GM12875 (cell line): Measurements from ENCODE around the gene PFN4.
"Not testable (repeated sequence)": the region's sequence is repeated elsewhere in the genome, so short reads cannot be mapped to it uniquely, and the experiment has no call there.

Source experiments
- H3K4me3 ChIP-seq: one replicate; pipeline ENCODE4 v1.5.1; 2011; ENCODE audit warnings: low read depth, low read length, control low read depth
- TF ChIP-seq, protein P1 (sequence below): IDR thresholded peaks from 2 replicates; pipeline ENCODE4 v1.5.1; 2011; ENCODE audit warnings: low read depth, mild to moderate bottlenecking, control low read depth, inconsistent platforms, low read length, moderate library complexity, borderline replicate concordance; ENCODE audit not compliant: insufficient read depth

The PFN4 gene

DNA sequence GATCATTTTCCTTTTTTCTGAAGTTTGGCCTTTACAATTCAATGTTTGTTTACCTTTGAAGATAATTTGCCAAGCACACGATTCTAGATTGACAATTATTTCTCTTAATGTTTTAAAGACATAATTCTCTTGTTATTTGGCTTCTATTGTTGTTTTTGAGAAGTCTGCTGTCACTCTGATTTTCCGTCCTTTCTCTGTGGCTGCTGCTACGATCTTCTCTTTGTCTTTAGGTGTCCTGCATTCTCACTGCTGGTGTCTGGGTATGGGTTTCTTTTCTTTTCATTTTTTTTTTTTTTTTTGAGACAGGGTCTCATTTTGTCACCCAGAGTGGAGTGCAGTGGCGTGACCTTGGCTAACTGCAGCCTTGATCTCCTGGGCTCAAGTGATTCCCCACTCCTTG lies 36.6 kb upstream of the PFN4 start:
- TF ChIP-seq, protein P1, sequence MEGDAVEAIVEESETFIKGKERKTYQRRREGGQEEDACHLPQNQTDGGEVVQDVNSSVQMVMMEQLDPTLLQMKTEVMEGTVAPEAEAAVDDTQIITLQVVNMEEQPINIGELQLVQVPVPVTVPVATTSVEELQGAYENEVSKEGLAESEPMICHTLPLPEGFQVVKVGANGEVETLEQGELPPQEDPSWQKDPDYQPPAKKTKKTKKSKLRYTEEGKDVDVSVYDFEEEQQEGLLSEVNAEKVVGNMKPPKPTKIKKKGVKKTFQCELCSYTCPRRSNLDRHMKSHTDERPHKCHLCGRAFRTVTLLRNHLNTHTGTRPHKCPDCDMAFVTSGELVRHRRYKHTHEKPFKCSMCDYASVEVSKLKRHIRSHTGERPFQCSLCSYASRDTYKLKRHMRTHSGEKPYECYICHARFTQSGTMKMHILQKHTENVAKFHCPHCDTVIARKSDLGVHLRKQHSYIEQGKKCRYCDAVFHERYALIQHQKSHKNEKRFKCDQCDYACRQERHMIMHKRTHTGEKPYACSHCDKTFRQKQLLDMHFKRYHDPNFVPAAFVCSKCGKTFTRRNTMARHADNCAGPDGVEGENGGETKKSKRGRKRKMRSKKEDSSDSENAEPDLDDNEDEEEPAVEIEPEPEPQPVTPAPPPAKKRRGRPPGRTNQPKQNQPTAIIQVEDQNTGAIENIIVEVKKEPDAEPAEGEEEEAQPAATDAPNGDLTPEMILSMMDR: no peak

DNA sequence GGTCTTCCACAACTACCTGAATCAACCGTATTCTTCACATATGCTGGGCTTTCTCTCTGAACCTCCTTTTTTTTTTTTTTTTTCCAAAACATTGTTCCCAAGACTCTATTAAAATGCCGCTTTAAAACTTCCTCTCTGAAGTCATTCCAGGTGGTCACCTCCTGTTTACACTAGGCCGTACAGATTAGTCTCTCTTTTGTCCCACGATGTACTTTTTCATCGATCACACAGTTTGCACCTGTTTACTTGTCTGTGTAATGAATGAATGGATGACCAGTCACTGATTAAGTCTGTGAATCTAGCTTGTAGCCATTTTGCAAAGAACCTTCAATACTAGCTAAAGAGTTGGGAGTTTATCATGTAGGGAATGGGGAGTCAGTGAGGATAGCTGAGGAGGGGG lies 35.0 kb upstream of the PFN4 start:
- no peak overlapping the region for H3K4me3 ChIP-seq
- TF ChIP-seq, protein P1: no peak

More for the DNA sequence above, 36.6 kb upstream of the PFN4 start:
- H3K4me3 ChIP-seq: no peak overlapping the region

DNA sequence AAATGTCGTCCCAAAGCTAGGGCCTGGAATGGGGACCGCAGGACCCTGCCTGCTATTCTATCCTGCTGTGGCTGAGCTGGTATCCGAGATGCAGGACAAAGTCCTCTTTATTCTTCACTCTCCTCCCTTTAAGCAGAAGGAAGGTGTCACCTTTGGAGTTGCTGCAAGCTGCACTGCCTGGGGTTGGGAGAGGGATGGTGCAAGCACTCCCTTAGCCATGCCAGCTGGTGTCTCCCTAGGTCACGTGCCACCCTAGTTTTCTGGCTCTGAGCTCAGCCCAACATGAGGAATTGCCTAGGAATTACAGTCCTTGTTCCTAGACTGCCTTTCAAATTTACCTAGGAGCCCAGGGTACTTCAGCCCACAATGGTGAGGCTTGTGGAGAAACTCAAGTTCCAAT lies 30.3 kb upstream of the PFN4 start:
- TF ChIP-seq, protein P1: no peak
- H3K4me3 ChIP-seq: no peak overlapping the region

DNA sequence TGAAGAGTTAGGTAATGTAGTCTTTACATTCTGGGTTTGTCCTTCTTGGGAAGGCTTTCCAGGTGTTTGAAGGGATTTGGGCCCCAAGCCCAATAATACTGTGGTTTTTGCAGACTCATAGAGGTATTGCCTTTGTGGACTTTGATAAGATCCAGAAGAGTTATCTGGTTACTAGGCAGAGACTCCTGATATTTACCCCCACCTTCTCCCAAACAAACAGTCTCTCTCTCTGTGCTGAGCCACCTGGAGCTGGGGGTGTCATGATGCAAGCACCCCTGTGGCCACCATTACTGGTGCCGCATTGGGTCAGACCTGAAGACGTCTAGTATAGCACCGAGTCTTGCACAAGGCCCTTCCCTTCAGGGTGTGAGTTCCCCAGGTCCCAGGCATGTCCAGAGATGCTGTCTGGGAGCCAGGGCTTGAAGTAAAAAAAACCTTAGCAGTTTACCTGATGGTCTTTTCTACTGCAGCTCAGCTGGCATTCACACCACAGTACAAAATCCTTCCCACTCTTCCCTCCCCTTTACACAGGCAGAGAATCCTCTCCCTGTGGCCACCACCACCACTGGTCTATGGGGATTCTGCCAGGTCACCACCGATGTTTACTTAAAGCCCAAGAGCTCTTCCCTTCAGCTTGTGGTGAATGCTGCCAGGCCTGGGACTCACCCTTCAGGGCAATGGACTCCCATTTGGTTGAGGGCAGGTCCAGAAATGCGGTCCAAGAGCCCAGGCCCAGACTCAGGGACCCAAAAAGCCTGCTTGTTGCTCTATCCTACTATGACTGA lies 29.5 kb upstream of the PFN4 start:
- no peak overlapping the region for H3K4me3 ChIP-seq
- TF ChIP-seq, protein P1: no peak

DNA sequence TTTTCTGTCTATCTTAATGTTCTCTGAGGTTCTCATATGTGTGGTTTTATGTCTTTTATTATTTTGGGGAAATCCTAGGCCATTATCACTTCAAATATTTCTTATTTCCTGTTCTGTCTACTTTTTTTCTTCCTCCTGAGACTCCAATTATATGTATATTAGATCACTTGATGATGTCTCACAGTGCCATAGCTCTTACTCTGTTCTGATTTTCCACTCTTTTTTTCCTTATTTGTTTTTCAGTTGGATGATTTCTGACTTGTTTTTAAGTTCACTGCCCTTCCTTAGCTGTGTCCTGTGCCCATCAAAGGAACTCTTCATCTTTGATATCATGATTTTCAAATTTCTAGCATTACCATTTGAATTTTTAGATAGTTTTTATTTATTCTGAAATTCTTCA lies 24.2 kb upstream of the PFN4 start:
- TF ChIP-seq, protein P1: no peak
- H3K4me3 ChIP-seq: no peak overlapping the region

DNA sequence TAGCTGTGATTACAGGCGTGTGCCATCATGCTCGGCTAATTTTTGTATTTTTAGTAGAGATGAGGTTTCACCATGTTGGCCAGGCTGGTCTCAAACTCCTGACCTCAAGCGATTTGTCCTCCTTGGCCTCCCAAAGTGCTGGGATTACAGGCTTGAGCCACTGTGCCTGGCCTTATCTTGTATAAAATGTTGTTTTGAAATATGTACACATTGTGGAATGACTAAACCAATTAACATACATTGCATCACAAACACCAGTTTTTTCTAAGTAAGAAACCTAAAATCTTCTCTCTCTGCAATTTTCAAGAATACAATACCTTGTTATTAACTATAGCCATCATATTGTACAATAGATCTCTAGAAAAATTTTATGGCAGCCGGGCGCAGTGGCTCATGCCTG lies 17.2 kb upstream of the PFN4 start:
- not testable (repeated sequence) for H3K4me3 ChIP-seq

DNA sequence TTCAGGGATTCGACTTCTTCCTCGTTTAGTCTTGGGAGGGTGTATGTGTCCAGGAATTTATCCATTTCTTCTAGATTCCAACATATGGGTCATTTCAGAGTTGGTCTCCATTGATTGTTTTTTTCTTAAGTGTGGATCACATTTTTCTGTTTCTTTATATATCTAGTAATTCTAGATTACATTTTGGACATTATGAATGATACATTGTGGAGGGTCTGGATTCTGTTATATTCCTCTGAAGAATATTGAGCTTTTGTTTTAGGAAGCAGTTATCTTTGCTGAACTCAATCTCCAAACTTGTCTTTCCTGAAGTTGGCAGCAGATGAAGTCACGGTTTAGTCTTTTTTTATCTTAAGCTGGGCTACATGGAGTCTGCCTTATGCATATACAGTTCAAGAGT lies 9.4 kb upstream of the PFN4 start:
- H3K4me3 ChIP-seq: no peak overlapping the region
- TF ChIP-seq, protein P1: no peak

DNA sequence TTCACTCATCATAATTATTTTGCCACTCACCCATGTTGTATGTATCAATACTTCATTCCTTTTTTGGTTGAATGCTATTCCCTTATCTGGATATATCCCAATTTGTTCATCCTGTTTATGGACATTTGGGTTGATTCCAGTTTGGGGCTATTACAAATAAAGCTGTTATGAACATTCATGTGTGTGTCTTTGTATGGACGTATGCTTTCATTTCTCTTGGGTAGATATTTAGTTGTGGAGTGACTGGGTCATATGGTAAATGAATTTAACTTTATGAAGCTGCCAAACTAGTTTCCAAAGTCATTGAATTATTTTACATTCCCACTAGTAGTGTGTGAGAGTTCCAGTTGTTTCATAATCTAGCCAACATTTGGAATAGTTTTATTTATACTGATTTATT lies 2.8 kb upstream of the PFN4 start:
- TF ChIP-seq, protein P1: no peak
- no peak overlapping the region for H3K4me3 ChIP-seq
